Bone marrow (tissue), 2 donors: ENCODE data around the gene HTD2.

ENCODE experiments used
- DNase-seq, 2 donors: peaks; one replicate each; lab custom pipeline; 2025; lab: John Stamatoyannopoulos, UW

Gene HTD2

DNA sequence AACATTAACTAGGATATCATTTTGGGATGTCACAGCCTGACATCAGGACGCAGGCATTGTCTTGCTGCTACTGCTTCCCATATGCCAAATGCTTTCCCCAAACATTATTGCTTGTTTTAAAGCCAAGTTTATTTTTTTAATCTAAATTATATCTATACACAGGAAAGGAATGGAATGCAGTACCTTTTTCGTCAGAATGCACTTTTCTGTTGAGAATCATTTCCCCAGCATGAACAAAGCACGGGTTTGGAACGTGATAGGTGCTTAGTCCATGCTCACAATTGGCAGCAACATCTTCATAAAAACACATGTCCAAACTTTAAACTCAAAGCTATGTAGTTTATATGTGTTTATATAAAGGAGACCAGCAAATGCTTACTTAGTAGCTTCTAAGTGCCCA, 52.5 kb downstream of the HTD2 start:
- no peak for DNase-seq

DNA sequence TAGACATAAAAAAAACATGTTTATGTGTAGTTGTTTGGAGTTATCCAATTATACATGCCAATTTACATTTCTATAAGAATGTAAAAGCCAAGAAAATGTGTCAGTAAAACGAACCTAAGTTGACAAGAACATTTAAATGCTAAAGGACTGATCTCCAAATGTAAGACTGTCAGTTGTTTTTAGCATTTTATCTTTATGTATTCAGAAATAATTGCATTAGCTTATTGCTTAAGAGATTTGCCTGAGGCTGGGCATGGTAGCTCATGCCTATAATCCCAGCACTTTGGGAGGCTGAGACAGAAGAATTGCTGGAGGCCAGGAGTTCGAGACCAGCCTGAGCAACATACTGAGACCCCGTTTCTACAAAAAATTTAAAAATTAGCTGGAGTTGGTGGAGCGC, 53.3 kb downstream of the HTD2 start:
- no peak for DNase-seq

DNA sequence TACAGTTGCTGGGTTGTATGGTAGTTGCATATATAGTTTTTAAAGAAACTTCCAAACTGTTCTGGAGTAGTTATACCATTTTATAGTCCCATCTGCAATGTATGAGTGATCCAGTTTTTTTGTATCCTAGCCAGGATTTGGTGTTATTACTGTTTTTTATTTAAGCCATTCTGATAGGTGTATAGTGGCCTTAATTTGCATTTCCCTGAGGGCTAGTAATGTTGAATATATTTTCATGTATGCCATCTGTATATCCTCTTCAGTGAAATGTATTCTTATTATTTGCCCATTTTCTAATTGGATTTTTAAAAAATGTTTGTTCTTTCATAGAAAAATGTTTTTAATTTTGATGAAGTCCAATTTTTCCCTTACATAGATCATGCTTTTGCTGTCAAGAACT, 55.5 kb downstream of the HTD2 start:
- DNase-seq: no peak

DNA sequence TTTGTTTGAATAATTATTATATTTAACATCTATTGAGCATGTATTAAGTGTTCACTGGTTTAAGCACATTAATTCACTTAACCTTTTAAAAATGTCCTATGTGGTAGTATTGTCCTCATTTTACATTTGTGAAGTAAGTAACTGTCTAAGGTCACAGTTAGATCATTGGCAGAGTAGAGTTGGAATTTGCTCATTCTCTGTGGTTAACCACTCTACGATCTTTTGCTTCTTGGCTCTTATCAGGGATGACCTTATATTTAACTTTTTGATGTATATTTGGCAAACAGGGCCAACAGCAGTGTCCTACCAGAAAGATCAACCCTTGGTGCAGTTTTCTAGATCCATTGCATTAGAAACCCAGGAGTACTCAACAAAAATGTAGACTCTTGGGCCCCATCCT, 60.4 kb downstream of the HTD2 start:
- no peak for DNase-seq

DNA sequence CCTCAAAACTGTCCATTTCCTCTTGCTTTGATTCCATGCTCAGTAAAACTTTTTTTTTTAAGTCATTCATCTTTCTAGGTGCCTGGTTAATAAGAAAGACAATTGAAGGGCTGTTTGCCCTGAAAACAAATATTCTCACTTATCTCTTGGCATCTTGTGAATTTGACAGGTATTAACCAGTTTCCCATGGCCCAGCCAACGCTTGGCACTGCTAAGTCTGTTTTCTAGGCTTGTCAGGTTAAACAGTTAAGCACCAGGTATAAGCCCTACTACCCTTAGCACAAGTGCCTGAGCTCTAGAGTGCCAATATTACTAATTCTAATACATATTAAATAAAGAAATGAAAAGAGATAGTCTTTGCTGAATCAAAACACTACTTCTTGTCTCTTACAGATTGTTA, 62.7 kb downstream of the HTD2 start:
- no peak for DNase-seq
